IPS DF 4.7 (cell line): ENCODE measurements around the gene SLC26A1.

Source experiments
- DNase-seq: peaks from one replicate; pipeline ENCODE4 v3.0.0-alpha.2; 2013; ENCODE audit warnings: low spot score; ENCODE audit errors: extremely low read depth

SLC26A1 gene

DNA sequence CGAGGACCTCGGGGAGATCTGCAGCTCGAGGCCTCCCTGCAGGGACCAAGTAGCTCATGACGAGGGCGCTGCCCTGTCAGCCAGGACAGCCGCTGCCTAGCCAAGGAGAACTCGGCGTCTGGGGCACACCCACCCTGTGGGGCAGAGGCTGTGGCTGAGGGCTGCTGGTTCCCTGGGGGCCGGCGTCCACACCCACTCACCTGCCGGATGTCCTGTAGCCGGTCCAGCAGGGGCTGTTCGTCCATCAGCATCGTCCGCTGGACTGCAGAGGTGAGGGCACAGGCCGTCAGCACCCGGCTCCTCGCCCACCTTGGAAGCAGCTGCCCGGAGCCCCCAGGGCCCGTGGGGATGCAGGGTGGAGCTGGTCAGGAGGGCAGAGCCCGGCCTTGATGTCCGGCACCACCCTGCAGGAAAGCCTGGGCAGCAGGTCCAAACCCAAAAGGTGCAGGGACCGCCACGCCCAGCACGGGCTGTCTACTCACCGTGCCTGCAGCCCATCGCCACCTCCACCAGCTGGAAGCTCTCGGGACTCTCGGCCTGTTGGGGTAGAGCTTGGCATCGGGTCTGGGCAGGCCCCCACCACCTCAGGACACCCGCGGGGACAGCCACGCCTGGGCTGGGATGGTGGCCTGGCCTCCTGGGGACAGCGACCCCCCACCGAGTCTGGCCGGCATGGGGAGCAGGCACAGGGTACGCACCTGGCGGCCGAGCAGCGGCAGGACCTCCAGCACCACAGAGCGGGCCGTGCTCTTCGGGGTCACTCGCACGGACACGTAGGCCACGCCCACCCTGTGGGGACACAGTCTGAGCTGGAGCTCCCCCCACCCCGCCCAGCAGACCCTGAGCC, 26.7 kb downstream of the SLC26A1 start:
- no peak for DNase-seq

GRCh38 chr4:965766-966134, 27.5 kb downstream of the SLC26A1 start:
- DNase-seq: no peak

DNA sequence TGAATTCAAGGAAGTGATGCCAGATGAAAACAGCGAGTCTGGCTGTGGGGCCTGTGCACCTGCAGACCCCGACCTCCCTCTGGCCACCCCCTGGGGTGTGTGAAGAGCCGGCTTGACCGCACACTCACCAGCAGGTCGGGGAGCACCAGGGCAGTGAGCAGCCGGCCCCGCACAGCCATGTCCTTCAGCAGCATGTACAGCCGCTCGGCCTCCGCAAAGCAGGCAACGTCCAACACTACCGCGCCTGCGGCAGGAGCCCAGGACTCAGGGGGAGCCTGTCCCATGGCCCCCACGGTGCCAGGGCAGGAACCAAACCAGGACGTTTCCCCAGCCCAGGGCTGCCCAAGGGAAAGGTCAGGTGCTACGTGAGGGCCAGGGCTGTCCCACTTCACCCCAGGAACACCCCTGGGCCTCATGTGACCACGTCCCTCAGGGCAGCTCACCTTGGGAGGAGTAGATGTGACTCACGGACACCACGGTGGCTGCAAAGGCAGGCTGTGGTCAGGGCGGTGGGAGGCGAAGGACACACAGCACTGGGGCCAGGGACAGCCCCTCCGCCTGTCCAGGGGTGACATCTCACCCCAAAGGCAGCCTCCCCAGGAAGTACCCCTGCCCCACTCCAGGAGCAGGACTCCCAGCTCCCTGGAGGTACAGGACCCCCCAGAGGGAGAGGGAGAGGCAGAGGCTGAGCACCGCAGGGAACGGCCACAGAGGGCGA, 28.0 kb downstream of the SLC26A1 start:
- no peak for DNase-seq

- DNase-seq: no peak
Observed at GRCh38 chr4:964346-965025, 28.7 kb downstream of the SLC26A1 start.

DNA sequence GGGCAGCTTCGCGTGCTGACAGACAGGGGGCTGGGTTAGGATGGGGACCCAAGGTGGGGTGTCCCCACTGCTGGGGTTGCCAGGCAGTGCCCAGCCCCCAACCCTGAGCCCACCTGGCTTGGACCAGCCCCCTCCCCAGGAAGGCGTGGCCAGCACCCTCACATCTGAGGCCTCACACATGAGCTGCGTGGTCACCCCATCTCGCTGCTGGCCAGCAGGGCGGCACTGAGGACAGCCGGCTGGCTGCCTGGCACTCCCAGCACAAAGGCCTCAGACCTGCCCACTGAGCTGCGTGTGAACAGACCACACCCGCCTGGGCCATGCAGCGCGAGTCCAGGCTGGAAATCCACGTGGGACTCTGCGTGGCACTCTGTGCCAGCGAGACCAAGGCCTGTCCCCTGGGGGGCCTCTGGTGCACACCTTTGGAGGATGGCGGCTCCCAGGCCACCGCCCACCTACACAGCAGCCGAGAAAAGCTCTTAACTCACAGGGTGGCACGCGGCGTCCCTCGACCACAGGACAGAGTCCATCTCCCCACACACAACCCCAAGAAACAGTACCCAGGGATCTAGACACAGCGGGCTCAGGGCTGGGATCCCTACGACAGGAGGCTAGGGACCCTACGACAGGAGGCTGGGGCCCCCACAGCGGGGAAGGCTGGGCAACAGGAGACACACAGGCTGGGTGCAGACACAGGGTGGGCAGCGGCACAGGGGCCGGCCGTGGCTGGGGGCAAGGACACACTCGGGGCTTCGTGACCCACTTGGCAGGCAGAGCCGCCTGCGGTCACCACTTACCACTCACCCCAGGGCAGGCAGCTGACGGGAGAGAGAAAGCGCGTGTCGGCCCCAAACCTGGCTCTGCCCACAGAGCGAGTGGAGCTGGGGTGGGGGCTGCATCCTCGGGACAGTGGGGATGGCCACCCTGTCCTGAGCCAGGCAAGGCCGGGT, 29.7 kb downstream of the SLC26A1 start:
- no peak for DNase-seq

GRCh38 chr4:962231-963208, 30.7 kb downstream of the SLC26A1 start:
- no peak for DNase-seq

DNA sequence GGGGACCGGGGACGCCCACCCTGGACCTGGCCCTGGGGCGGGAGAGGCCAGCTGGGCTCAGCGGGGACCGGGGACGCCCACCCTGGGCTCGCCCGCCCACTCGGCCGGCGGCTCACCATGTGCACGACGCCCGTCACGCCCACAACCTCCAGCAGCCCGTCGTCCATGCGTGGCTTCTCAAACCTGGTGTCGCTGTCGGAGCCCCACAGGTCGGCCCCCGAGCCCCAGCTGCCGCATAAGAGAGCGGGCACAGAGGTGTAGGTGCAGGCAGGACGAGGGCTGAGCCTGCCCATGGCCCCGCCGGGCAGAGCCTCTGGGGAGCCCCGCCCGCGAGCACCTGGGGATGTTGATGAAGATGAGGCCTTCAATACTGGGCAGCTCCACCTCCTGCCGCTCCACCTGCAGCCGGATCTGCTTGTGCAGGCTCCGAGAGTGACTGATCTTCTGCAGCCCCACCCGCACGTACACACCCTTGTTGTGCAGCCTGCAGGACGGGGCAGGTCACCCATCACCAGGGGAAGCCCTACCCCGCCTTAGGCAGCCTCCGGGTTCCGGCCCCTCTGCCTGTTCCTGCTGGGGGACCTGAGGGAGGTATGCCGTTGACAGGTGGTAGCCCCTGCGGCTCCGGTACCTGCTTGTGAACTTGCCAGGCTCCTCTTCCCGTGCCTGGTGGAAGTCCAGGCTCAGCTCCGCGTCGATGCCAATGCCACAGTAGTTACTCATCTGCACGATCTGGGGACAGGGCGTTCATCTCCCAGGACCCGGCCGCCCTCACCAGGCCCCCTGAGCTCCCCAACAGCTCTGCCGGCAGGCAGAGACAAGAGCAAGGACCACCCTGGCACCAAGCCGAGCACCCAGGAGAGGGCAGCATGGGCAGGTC, 31.6 kb downstream of the SLC26A1 start:
- DNase-seq: no peak

DNA sequence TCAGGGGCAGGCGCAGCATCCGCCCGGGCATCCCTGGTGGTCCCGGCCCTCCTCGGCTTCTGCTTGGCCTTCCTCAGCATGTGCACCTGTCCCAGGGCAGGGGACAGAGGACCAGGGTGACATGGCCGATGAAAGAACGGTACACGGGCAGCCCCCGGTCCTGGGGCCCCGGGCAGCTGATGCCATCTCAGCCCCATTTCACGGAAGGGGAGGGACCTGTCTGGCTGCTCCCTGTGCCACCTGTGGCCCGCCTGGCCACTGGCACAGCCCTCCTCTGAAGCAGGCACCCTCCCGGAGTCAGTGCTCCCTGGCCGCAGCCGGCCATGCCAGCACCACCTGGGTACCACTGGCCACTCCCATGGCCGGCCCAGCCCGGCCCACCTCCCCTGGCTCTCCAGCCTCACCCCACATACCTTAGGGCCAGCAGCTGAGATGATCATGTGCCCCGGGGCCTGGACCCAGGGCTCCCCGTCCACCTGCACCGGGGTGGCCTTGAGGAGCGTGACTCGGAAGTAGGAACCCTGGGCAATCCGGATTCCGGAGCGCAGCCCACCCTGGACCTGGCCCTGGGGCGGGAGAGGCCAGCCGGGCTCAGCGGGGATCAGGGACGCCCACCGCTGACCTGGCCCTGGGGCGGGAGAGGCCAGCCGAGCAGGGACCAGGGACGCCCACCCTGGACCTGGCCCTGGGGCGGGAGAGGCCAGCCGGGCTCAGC, 32.4 kb downstream of the SLC26A1 start:
- no peak for DNase-seq

- DNase-seq: no peak
Observed at GRCh38 chr4:960140-960635, 33.0 kb downstream of the SLC26A1 start.

- DNase-seq: no peak
Observed at GRCh38 chr4:959338-960139, 33.7 kb downstream of the SLC26A1 start.

GRCh38 chr4:958696-959337, 34.4 kb downstream of the SLC26A1 start:
- no peak for DNase-seq

- DNase-seq: no peak
Observed at GRCh38 chr4:958314-958665, 34.9 kb downstream of the SLC26A1 start.

- DNase-seq: no peak
Observed at GRCh38 chr4:957581-958313, 35.5 kb downstream of the SLC26A1 start.

DNA sequence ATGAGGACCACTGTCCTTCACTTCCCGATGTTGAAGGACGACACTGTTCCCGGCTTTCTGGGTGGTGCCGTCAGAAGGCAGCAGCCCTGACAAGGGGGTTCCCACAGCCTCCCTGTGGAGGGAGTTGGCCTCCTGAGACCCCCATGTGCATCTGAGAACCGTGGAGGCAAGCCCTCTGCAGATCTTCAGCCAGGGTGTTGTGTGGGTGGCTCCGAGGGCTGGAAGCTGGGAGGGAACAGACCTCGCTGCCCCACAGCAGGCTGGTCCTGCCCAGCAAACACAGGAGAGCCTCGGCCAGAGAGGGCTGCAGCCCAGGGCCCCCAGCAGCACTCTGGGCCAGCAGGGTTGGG, 36.0 kb downstream of the SLC26A1 start:
- DNase-seq: no peak

DNA sequence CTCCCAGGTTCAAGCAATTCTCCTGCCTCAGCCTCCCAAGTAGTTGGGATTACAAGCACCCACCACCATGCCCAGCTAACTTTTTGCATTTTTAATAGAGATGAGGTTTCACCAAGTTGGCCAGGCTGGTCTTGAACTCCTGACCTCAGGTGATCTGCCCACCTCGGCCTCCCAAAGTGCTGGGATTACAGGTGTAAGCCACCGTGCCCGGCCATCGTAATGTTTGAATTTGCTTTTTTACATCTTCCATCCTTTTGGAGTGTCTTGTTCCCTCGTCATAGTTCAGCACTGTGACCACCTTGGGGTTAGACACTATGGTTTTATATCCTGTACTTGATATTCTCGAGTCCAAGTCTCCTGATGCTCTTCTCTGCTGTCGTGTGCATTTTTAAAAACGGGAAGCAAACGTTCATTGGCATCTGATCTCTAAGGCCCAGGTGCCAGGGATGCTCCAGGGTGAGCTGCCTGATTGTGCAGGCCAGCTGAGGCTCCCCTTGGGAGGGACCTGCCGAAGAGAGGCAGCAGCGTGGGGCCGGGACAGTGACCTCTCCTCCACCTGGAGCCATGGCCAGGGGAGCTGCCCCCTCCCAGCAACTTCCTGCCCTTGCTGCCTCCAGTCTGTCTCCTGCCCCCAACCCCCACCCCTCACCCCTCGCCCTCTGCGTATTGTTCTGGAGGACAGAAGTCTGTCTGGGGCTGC, 36.5 kb downstream of the SLC26A1 start:
- DNase-seq: no peak

DNA sequence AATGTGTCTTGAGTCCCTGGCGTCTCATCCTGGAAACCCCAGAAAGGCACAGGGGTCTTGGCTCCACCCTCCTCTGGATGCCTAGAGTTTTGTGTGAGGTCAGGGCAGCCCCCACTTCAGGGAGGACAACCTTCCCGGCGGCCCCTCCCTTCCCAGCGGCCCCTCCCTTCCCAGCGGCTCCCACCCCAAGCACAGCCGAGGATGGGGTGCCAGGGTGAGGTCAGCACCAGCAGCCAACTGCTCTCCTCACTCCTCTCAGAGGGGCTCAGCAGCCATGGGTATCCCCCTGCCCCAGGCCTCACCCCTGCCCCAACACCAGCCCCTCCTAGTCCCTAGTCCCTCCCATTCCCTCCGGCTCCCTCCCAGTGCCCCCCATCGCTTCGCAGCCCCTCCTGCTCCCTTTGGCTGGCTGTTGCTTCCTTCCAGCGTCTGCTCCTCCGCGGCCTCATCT, 37.2 kb downstream of the SLC26A1 start:
- no peak for DNase-seq
